MM.1S (cell line): ENCODE measurements around the gene ARPC1A.

ENCODE experiments used
- DNase-seq: peaks from one replicate; pipeline ENCODE4 v3.0.0-alpha.2; 2015
- H2AFZ ChIP-seq: fragments of 300-600 bp; sonication (generic); 2 replicates; pipeline ENCODE4 v1.6.0; 2016; ENCODE audit warnings: antibody characterized with exemption, low read length
- H3F3A ChIP-seq: fragments of 300-600 bp; sonication (generic); 2 replicates; pipeline ENCODE4 v1.6.1; 2016; ENCODE audit warnings: mild to moderate bottlenecking, antibody characterized with exemption, low read length, moderate library complexity, mixed read lengths; ENCODE audit not compliant: insufficient read depth
- H3K27ac ChIP-seq: fragments of 300-600 bp; sonication (generic); 2 replicates; pipeline ENCODE4 v1.5.1; 2016; ENCODE audit warnings: mild to moderate bottlenecking, low read length
- H3K27me3 ChIP-seq: fragments of 300-600 bp; sonication (generic); replicated peaks from 2 replicates; pipeline ENCODE4 v1.6.0; 2016; ENCODE audit warnings: low read length; ENCODE audit not compliant: insufficient read depth
- H3K36me3 ChIP-seq: fragments of 300-600 bp; sonication (generic); replicated peaks from 2 replicates; pipeline ENCODE4 v1.6.1; 2016; ENCODE audit warnings: mild to moderate bottlenecking, low read length, mixed read lengths; ENCODE audit not compliant: insufficient read depth
- H3K4me1 ChIP-seq: fragments of 300-600 bp; sonication (generic); 2 replicates; pipeline ENCODE4 v1.6.1; 2016; ENCODE audit warnings: low read length, mixed read lengths
- H3K4me2 ChIP-seq: fragments of 300-600 bp; sonication (generic); 2 replicates; pipeline ENCODE4 v1.6.0; 2016; ENCODE audit warnings: low read depth, low read length
- H3K4me3 ChIP-seq: fragments of 300-600 bp; sonication (generic); 2 replicates; pipeline ENCODE4 v1.5.1; 2016; ENCODE audit warnings: low read length, mixed read lengths
- H3K79me2 ChIP-seq: fragments of 300-600 bp; sonication (generic); 2 replicates; pipeline ENCODE4 v1.6.1; 2016; ENCODE audit warnings: mixed run types, low read length, mixed read lengths
- H3K9ac ChIP-seq: fragments of 300-600 bp; sonication (generic); 2 replicates; pipeline ENCODE4 v1.6.1; 2016; ENCODE audit warnings: low read length, mixed read lengths
- H3K9me2 ChIP-seq: fragments of 300-600 bp; sonication (generic); replicated peaks from 2 replicates; pipeline ENCODE4 v1.6.1; 2016; ENCODE audit warnings: mild to moderate bottlenecking, low read length, mixed read lengths; ENCODE audit not compliant: insufficient read depth
- H3K9me3 ChIP-seq: fragments of 300-600 bp; sonication (generic); replicated peaks from 2 replicates; pipeline ENCODE4 v1.6.1; 2016; ENCODE audit warnings: mild to moderate bottlenecking, low read length, mixed read lengths; ENCODE audit not compliant: insufficient read depth
- H4K20me1 ChIP-seq: fragments of 300-600 bp; sonication (generic); 2 replicates; pipeline ENCODE4 v1.6.1; 2016; ENCODE audit warnings: mild to moderate bottlenecking, low read length, moderate library complexity, mixed read lengths; ENCODE audit not compliant: insufficient read depth
- EZH2 ChIP-seq: fragments of 300-600 bp; sonication (generic); optimal IDR thresholded peaks from 2 replicates; pipeline ENCODE3; 2017; ENCODE audit warnings: low read depth, mild to moderate bottlenecking, antibody characterized with exemption, low read length, mixed read lengths
- EZH2phosphoT487 ChIP-seq: fragments of 300-600 bp; sonication (generic); IDR thresholded peaks from 2 replicates; pipeline ENCODE4 v1.6.1; 2018; ENCODE audit warnings: antibody characterized with exemption, low read length
- TF ChIP-seq, protein P1 (sequence below): fragments of 300-600 bp; sonication (generic); IDR thresholded peaks from 2 replicates; pipeline ENCODE4 v1.5.1; 2016; ENCODE audit warnings: antibody characterized with exemption, low read length, mixed read lengths

ARPC1A gene

DNA sequence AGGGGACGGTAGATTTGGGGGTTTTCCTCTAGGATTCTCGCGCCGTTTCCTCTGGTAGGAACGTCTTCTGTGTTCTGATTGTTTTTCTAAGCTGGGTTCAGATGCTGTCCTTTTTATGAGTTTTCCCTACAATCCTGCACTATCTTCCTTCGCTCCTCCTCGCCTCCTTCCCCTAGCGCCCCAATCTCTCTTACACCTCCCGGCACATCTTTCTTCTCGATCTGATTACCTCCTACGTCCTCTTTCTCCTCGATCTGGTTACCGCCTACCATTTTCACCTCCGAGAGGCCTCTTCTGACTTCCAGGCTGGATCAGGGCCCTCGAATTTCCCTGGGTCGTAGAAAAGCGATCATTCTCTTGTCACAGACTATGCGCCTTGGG lies 83.5 kb downstream of the ARPC1A start:
- Histone ChIP-seq H4K20me1 (no peaks in the 10 kb centered on the region; the same call in 1 of the 2 replicates), H3K27me3 (no peaks in the 10 kb centered on the region), H3K4me3 (peak overlapping the region; percentile 94), H3K4me2 (peak overlapping the region; percentile 91), H3K4me1 (peaks cover 11% of the 10 kb centered on the region), H3K36me3 (peaks cover 4% of the 10 kb centered on the region; the same call in 1 of the 2 replicates), H3K9me2 (no peaks in the 10 kb centered on the region), H3F3A (0 out of 2 replicates have a peak, but pooled peaks cover 4% of the 10 kb centered on the region), H3K9me3 (no peaks in the 10 kb centered on the region), H3K79me2 (peaks cover 88% of the 10 kb centered on the region), H2AFZ (peak overlapping the region; percentile 83), H3K27ac (peak overlapping the region; percentile 88; the same call in 1 of the 2 replicates), H3K9ac (peak overlapping the region; percentile 92)
- TF ChIP-seq EZH2 (no peak), EZH2phosphoT487 (no peak)
- TF ChIP-seq, protein P1, sequence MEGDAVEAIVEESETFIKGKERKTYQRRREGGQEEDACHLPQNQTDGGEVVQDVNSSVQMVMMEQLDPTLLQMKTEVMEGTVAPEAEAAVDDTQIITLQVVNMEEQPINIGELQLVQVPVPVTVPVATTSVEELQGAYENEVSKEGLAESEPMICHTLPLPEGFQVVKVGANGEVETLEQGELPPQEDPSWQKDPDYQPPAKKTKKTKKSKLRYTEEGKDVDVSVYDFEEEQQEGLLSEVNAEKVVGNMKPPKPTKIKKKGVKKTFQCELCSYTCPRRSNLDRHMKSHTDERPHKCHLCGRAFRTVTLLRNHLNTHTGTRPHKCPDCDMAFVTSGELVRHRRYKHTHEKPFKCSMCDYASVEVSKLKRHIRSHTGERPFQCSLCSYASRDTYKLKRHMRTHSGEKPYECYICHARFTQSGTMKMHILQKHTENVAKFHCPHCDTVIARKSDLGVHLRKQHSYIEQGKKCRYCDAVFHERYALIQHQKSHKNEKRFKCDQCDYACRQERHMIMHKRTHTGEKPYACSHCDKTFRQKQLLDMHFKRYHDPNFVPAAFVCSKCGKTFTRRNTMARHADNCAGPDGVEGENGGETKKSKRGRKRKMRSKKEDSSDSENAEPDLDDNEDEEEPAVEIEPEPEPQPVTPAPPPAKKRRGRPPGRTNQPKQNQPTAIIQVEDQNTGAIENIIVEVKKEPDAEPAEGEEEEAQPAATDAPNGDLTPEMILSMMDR = no peak
- no peak for DNase-seq

DNA sequence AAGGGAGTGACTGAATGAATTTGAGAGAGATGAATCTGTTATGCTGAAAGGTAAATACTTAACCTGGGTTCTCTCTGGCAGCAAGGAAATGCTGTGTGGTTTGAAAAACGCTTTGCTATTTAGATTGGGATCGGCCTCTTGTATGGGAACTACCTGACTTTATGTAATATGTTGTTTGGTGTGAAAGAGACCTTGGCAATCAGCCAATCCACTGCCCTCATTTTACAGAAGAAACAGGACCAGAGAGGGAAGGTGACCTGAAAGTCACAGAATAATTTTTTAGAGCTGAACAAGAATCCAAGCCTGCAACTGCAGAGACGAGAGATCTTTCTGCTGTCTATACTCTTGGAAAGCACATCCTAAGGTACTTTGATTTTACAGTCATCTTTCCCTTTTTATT lies 84.1 kb downstream of the ARPC1A start:
- H3K9ac ChIP-seq = peak overlapping the region; percentile 92; the same call in 1 of the 2 replicates

DNA sequence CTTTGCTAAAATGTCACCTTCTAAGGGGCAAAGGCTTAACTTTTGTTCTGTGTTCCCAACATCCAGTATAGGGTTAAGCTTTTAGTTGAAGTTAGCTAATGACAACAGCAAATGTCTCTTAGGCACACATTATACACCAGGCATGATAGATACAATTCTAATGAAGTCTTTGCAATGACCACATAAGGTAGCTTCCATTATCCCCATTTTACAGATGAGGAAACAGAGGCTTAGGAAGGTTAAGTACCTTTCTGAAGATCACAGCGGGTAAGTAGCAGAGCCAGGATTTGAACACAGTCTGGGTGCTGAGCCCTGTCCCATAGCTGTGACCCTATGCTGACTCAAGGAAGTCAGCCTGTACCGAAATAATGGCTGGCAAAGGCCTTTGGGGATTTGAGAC lies 84.9 kb downstream of the ARPC1A start:
- no peak overlapping the region for H3K4me2 ChIP-seq
- H4K20me1 ChIP-seq = no peaks in the 10 kb centered on the region; the same call in 1 of the 2 replicates
- no peak overlapping the region for H3K4me3 ChIP-seq
- H3K9me3 ChIP-seq = no peaks in the 10 kb centered on the region
- H3K79me2 ChIP-seq = peaks cover 81% of the 10 kb centered on the region
- peaks cover 11% of the 10 kb centered on the region for H3K4me1 ChIP-seq
- no peak for DNase-seq
- H3K9ac ChIP-seq = no peak overlapping the region
- H3K9me2 ChIP-seq = no peaks in the 10 kb centered on the region
- no peaks in the 10 kb centered on the region for H3K27me3 ChIP-seq
- no peak overlapping the region for H3K27ac ChIP-seq
- no peak overlapping the region for H2AFZ ChIP-seq
- TF ChIP-seq EZH2 (no peak), EZH2phosphoT487 (no peak)
- TF ChIP-seq, protein P1 = no peak
- H3K36me3 ChIP-seq = peaks cover 10% of the 10 kb centered on the region; the same call in 1 of the 2 replicates
- H3F3A ChIP-seq = 0 out of 2 replicates have a peak, but pooled peaks cover 4% of the 10 kb centered on the region

More for the DNA sequence above, 84.1 kb downstream of the ARPC1A start:
- no peaks in the 10 kb centered on the region; the same call in 1 of the 2 replicates for H4K20me1 ChIP-seq
- no peak overlapping the region for H3K27ac ChIP-seq
- H3K79me2 ChIP-seq = peaks cover 88% of the 10 kb centered on the region
- H3K4me2 ChIP-seq = peak overlapping the region; percentile 91
- peak overlapping the region; percentile 94 for H3K4me3 ChIP-seq
- TF ChIP-seq, protein P1 = no peak
- TF ChIP-seq EZH2 (no peak), EZH2phosphoT487 (no peak)
- DNase-seq = no peak
- H3K36me3 ChIP-seq = peaks cover 8% of the 10 kb centered on the region; the same call in 1 of the 2 replicates
- peaks cover 11% of the 10 kb centered on the region for H3K4me1 ChIP-seq
- H3K9me2 ChIP-seq = no peaks in the 10 kb centered on the region
- no peak overlapping the region for H2AFZ ChIP-seq
- no peaks in the 10 kb centered on the region for H3K27me3 ChIP-seq
- no peaks in the 10 kb centered on the region for H3K9me3 ChIP-seq
- 0 out of 2 replicates have a peak, but pooled peaks cover 4% of the 10 kb centered on the region for H3F3A ChIP-seq
